ENCODE results near the gene GLRA3.
"Not testable (repeated sequence)": the region's sequence is repeated elsewhere in the genome, so short reads cannot be mapped to it uniquely, and the experiment has no call there.

GLRA3 gene

GRCh38 chr4:174828845-174829701, at the start of gene GLRA3:
TSS of gene GLRA3 (minus strand) at chr4:174829247. CDS start at chr4:174828811, 436 bp downstream.
- peak within 1 kb of the TSS; percentile 74 for H3K4me3 ChIP-seq (ENCODE audit: low read length)
- peak; percentile 56 for DNase-seq (ENCODE audit: low read depth)
- no peak for TF ChIP-seq CTCF (conservative IDR thresholded peaks at IDR 0.05; ENCODE audit: low read depth, low read length)

- DNase-seq (ENCODE audit: low read depth), result no peak
- H3K4me3 ChIP-seq (ENCODE audit: low read length), result no peak overlapping the region
- no peak for TF ChIP-seq CTCF (conservative IDR thresholded peaks at IDR 0.05; ENCODE audit: low read depth, low read length)
These were observed 45.9 kb upstream of the GLRA3 start for GRCh38 chr4:174874898-174875297.

GRCh38 chr4:174873931-174874330, 44.9 kb upstream of the GLRA3 start:
- DNase-seq (ENCODE audit: low read depth), result no peak
- no peak overlapping the region for H3K4me3 ChIP-seq (ENCODE audit: low read length)
- peak; percentile 47 for TF ChIP-seq CTCF (conservative IDR thresholded peaks at IDR 0.05; ENCODE audit: low read depth, low read length)

GRCh38 chr4:174873146-174873545, 44.1 kb upstream of the GLRA3 start:
- not testable (repeated sequence) for DNase-seq (ENCODE audit: low read depth); H3K4me3 ChIP-seq (ENCODE audit: low read length)

GRCh38 chr4:174871407-174871806, 42.4 kb upstream of the GLRA3 start:
- DNase-seq (ENCODE audit: low read depth), result no peak
- no peak for TF ChIP-seq CTCF (conservative IDR thresholded peaks at IDR 0.05; ENCODE audit: low read depth, low read length)
- no peak overlapping the region for H3K4me3 ChIP-seq (ENCODE audit: low read length)

- no peak overlapping the region for H3K4me3 ChIP-seq (ENCODE audit: low read length)
- no peak for DNase-seq (ENCODE audit: low read depth)
- TF ChIP-seq CTCF (conservative IDR thresholded peaks at IDR 0.05; ENCODE audit: low read depth, low read length), result no peak
These were observed 41.3 kb upstream of the GLRA3 start for GRCh38 chr4:174870311-174870710.

- no peak for DNase-seq (ENCODE audit: low read depth)
- no peak overlapping the region for H3K4me3 ChIP-seq (ENCODE audit: low read length)
- no peak for TF ChIP-seq CTCF (conservative IDR thresholded peaks at IDR 0.05; ENCODE audit: low read depth, low read length)
These were observed 40.3 kb upstream of the GLRA3 start for GRCh38 chr4:174869339-174869738.
